Measurements from ENCODE around the gene MLLT6. TPM values are rescaled to one million over a fixed set of nuclear protein-coding genes. Genes with fewer than 3 reads are reported as not detected.

Gene MLLT6
- total and polyA plus RNA-seq, 10 of the 15 experiments (the other 5 are each of a cell fraction or from before 2014, with no cell fraction given) = 4.8 to 105 (median 36.3) TPM

DNA sequence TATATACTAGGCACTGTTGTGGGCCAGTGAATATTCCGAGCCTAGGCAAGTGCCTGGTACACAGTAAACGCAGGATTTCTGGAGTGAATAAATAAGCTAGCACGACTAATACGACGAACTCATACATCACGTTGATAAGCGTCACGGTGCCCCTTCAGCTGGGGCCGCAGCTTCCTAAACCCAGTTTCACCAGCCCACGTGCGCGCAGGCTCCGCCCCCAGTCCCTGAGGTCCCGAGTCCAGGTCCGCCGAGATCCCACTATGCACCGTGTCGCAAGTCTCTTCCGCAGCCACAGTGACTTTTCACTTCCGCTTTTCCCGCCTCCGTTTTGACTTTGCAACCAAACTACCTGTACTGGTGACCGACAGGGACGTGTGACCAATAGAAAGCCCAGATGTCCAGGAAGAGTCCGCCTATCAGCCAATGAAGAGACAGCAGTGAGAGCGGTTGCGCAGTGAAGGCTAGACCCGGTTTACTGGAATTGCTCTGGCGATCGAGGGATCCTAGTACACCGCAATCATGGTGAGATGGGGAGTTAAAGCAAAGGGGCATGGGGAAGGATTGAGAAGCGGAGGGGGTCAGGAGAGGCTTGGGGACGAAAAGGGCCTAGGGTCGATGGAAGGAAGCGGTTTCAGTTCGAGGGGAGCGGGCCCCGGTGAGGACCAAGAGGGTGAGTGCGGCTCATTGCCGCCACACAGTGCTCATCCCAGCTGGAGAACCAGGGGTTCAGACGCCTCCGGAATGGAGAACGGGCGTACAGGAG, 47.4 kb downstream of the MLLT6 start, which contains the start of gene PSMB3 (continued):
- TF ChIP-seq E4F1 (IDR thresholded peaks at IDR 0.05; ENCODE audit: borderline replicate concordance, partially characterized antibody) (peak; percentile 89), PAX5 (IDR thresholded peaks at IDR 0.05; ENCODE audit: borderline replicate concordance, low read depth, low read length) (peak; percentile 83), IRF5 (IDR thresholded peaks at IDR 0.05; ENCODE audit: borderline replicate concordance) (no peak), EZH2 (IDR thresholded peaks at IDR 0.05; ENCODE audit: borderline replicate concordance, control insufficient read depth, low read depth, low read length) (no peak), ZBTB40 (IDR thresholded peaks at IDR 0.05; ENCODE audit: borderline replicate concordance) (peak; percentile 90; the same call in 1 of the 2 replicates), NR2C1 (IDR thresholded peaks at IDR 0.05) (peak; percentile 81), KDM1A (IDR thresholded peaks at IDR 0.05; ENCODE audit: borderline replicate concordance) (no peak), ZNF217 (IDR thresholded peaks at IDR 0.05) (no peak), STAT3 (IDR thresholded peaks at IDR 0.05; ENCODE audit: low read depth, low read length) (no peak), BHLHE40 (IDR thresholded peaks at IDR 0.05; ENCODE audit: borderline replicate concordance in 1 of 2, low read depth in 2 of 2, low read length in 1 of 2) (peak; percentile 85 to 90; a peak in 3 of 4 replicates), EED (IDR thresholded peaks at IDR 0.05; ENCODE audit: low read depth) (no peak; the same call in none of the 2 replicates), IKZF1 (conservative IDR thresholded peaks at IDR 0.05) (peak; percentile 87)
- TF ChIP-seq, protein P1, sequence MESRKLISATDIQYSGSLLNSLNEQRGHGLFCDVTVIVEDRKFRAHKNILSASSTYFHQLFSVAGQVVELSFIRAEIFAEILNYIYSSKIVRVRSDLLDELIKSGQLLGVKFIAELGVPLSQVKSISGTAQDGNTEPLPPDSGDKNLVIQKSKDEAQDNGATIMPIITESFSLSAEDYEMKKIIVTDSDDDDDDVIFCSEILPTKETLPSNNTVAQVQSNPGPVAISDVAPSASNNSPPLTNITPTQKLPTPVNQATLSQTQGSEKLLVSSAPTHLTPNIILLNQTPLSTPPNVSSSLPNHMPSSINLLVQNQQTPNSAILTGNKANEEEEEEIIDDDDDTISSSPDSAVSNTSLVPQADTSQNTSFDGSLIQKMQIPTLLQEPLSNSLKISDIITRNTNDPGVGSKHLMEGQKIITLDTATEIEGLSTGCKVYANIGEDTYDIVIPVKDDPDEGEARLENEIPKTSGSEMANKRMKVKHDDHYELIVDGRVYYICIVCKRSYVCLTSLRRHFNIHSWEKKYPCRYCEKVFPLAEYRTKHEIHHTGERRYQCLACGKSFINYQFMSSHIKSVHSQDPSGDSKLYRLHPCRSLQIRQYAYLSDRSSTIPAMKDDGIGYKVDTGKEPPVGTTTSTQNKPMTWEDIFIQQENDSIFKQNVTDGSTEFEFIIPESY (IDR thresholded peaks at IDR 0.05) = no peak
- TF ChIP-seq, protein P2, sequence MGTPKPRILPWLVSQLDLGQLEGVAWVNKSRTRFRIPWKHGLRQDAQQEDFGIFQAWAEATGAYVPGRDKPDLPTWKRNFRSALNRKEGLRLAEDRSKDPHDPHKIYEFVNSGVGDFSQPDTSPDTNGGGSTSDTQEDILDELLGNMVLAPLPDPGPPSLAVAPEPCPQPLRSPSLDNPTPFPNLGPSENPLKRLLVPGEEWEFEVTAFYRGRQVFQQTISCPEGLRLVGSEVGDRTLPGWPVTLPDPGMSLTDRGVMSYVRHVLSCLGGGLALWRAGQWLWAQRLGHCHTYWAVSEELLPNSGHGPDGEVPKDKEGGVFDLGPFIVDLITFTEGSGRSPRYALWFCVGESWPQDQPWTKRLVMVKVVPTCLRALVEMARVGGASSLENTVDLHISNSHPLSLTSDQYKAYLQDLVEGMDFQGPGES (IDR thresholded peaks at IDR 0.05) = peak; percentile 91
